ENCODE results near the gene NLGN4Y.

- TF ChIP-seq CTCF (conservative IDR thresholded peaks at IDR 0.05) (no peak), EZH2 (IDR thresholded peaks at IDR 0.05; ENCODE audit: low read depth) (no peak)
Measured at GRCh38 chrY:14818452-14818851, 294.1 kb downstream of the NLGN4Y start.

Data from PC-9 (cell line).